EH (cell line): ENCODE data around the gene SPAG9.
"Not testable (repeated sequence)": the region's sequence is repeated elsewhere in the genome, so short reads cannot be mapped to it uniquely, and the experiment has no call there.

Experiments used
- DNase-seq: peaks from one replicate; pipeline ENCODE4 v3.0.0-alpha.2; 2015; ENCODE audit warnings: low read depth

SPAG9 gene

DNA sequence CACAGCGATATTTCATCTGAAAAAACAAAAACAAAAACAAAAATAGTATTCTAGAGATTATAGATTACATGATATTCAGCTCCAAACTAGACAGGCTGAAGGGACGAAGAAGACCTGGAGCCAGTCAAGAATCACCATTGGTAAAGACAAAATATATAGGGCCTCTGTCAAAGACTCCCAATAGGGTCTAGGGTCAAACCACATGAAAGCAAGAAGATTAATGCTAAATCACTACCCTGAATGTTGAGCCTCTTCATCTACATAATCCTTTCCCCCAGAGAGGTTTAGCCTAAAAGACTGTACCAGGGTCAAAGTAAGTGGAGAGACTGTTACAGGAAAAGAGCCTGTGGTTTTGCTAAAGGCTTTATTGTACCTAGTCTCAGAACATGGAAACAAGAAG is 21.9 kb upstream of the SPAG9 start:
- DNase-seq = no peak

GRCh38 chr17:51135956-51136355 is 15.3 kb upstream of the SPAG9 start:
- no peak for DNase-seq

DNA sequence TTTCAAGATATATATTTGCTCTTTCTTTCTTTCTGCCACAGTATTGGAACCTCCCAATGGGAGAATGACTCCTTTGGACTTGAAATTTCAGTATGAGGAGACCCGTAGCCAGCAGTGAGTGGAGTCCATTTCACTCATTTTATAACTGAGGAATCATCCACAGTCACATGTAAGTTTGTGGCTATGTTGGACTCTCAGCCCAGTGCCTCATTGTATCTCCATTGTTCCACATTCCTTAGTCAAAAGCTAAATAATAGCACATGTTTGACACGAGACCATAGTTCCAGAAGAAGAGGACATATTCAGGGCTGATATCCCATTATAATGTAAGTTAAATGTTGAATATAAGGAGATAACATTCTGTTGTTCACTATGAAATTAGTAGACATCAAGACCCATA is 12.7 kb upstream of the SPAG9 start:
- peak; percentile 34 for DNase-seq

DNA sequence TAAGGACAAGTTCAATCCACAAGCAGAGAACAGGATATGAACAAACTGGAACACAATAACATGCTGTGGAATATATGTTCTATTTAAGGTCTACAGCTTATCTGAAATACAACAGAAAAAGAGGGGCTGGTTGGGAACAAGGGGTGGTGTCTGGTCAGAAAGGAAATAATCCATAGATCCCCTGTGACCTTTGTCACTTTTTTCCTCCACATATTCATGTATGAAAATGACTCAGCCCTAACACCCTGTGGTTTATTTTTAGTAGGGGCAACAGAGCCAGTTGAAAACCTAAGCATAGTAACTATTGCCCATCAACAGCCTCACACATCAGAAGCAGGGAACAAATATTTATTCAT is 12.3 kb upstream of the SPAG9 start:
- peak; percentile 36 for DNase-seq

DNA sequence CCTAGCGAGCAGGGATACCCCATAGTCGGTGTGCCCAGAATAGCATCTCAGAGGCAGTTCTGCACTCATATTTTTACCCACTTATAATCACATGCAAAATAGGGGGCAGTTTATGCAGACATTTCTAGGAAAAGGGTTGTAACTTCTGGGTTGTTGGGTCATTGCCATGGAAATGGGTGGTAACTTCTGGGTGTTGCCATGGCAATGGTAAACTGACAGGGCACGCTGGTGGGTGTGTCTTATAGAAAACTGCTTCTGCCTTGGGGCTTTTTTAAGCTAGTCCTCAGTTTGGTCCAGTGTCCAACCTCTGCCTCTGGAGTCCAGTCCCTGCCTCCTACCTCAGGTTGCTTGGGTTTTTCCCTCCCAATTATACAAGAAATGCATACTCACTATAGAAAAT is 7.4 kb upstream of the SPAG9 start:
- peak; percentile 32 for DNase-seq

- no peak for DNase-seq
Observed at GRCh38 chr17:51124640-51125503, 4.2 kb upstream of the SPAG9 start.

DNA sequence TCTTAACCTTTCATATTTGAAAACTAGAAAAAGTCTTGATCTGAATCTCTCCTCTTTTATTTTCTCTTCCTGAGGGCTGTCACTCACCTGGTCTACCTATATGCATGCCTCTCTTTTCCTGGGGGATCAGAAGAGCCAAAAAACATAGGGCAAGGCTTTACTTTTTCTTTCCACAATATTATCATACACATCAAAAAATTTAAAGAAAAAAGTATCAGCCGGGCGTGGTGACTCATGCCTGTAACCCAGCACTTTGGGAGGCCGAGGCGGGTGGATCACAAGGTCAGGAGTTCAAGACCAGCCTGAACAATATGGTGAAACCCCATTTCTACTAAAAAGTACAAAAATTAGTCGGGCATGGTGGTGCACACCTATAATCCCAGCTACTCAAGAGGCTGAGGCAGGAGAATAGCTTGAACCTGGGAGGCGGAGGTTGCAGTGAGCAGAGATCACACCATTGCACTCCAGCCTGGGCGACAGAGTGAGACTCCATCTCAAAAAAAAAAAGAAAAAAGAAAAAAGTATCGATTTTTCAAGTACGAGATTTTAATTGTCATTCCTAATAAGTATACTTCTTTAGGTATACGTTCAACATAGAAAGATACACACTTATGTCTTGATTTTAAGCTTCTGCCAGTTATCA is 1.9 kb upstream of the SPAG9 start:
- not testable (repeated sequence) for DNase-seq

- DNase-seq = peak; percentile 94
Observed at GRCh38 chr17:51121620-51122472, 1.2 kb upstream of the SPAG9 start.

DNA sequence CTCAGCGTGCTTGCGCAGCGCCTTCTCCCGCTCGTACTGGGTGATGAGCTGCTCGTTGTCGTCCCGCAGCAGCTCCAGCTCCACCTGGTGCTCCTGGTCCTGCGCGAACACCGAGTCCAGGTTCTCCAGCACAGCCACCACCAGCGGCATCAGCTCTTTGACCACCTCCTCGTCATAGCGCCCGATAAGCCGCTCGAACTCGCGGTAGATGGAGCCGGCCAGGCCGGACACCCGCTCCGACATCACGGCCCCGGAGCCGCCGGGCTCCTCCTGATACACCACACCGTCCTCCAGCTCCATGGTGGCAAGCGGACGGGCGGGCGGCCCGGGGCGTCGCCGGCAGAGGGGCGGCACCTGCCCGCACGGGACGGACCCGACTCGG is 320 bp downstream of the SPAG9 start:
- DNase-seq = no peak

DNA sequence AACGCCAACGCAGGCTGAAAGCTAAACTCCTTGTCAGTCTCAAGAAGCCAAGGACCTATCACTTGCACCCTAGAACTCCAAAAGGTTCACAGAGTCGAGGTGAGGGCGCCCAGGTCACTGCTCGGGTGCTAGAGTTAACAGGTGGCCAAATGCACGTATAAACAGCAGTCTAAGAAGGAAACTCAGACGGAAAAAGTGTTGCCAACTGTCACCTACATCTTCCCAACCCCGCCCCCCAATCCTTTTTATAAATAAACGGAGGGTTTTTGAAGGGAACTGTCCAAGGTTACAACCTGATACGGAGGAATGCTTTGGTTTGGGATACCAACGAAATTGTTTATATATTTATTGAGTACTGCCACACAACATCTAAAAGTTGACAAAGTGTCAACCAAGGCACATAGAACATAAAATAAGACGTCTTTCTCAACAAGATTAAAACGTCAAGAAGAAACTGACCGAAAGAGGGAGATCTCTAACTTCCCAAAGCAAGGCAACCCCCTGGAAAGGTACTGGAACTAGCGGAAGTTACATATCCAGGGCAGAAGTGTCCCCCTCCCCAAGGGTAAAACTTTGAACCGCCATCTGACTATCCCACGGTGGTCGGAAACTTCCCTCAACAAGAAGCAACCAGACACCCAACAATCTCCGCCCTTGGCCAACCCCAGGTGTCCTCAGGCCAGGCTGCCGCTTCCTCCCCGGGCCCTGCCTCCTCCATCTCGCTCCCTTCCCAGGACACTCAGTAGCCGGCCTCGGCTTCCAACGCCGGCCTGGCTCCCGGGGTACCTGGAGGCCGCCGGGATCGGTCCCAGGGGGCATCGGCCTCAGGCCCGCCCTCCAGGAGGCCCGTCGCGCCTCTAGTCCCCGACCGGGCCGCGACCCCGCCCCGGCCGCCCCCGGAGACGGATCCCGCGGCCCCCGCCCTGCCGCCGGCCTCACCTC is 982 bp downstream of the SPAG9 start:
- DNase-seq = peak; percentile 55

- DNase-seq = no peak
Observed at GRCh38 chr17:51118330-51119195, 2.1 kb downstream of the SPAG9 start.

DNA sequence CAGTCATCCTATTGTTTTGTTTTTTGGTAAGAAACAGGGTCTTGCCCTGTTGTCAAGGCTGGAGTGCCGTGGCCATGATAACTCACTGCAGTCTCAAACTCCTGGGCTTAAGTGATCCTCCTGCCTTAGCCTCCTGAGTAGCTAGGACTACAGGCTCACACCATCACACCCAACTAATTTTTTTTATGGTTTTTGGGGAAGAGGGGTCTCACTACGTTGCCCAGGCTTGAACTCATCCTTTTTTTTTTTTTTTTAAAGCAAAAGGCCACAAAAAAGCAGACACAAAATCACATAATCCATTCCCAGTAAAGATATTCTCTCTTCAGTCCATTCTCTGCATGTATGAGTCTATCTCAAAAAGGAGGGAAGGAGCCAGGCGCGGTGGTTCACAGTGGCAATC is 5.5 kb downstream of the SPAG9 start:
- no peak for DNase-seq

DNA sequence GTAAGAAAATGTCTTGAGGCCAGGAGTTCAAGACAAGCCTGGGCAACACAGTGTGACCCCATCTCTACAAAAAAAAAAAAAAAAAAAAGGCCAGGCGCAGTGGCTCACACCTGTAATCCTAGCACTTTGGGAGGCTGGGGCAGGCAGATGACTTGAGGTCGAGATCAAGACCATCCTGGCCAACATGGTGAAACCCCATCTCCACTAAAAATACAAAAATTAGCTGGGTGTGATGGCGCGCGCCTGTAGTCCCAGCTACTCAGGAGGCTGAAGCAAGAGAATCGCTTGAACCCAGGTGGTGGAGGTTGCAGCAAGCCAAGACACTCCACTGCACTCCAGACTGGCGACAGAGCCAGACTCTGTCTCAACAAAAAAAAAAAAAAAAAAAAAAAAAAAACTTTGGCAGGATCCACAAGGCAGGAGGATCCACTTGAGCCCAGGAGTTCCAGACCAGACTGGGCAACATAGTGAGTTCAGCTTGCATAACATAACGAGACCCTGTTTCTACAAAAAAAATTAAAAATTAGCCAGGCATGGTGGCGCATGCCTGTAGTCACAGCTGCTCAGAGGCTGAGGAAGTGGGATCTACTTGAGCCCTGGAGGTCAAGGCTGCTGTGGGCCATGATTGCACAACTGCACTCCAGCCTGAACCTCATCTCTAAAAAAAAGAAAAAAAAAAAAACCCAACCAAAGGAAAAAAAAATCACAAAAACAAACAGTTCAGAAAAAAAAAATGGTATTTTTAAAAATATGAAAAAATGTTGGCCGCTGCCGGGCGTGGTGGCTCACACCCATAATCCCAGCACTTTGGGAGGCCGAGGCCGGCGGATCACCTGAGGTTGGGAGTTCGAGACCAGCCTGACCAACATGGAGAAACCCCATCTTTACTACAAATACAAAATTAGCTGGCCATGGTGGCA is 8.1 kb downstream of the SPAG9 start:
- peak; percentile 57 for DNase-seq

GRCh38 chr17:51107778-51108177 is 12.9 kb downstream of the SPAG9 start:
- no peak for DNase-seq

- DNase-seq = no peak
Observed at GRCh38 chr17:51103451-51103850, 17.2 kb downstream of the SPAG9 start.

DNA sequence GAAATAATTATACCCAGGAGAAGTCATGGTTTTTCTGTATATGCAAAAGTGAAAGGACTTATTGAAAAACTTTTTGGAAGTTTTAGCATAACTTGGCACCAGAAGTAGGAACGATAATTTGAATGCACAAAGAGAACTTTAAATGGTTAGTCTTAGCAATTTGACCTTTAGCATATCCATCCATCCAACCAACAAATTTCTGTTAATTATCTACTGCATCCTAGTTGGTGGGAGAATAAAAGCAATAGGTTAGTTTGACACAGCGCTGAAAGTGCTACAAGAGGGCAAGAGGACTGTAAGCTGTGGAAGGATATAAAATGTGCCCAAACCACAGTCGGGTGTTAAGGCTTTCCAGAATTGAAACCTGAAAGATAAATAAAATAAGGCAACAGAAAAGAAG is 17.6 kb downstream of the SPAG9 start:
- DNase-seq = no peak

DNA sequence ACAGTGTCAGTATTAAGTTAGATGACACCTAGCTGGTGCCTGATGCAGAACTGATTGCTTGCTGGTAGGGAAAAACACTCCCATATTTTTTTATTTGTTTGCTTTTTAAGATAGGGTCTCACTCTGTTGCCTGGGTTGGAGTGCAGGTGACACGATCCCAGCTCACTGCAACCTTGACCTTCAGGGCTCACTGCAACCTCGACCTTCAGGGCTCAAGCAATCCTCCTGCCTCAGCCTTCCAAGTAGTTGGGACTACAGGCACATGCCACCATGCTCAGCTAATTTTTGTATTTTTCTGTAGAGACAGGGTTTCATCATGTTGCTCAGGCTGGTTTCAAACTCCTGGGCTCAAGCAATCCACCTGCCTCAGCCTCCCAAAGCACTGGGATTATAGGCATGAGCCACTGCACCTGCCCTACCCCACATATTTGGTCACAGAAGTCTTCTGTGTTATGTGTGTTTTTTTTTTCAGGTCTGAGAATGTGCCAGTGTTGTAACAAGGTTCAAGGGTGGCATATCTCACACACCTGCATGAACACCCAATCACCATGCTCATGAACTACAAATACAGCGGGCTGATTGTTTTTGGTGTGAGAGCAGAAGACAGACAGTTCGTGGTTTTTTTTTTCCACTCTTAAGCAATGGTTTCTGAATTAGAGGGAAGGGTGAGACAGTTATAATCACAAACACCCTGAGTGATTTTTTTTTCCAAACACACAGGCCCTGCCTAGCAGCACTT is 22.8 kb downstream of the SPAG9 start:
- DNase-seq = no peak

- no peak for DNase-seq
Observed at GRCh38 chr17:51091635-51092034, 29.0 kb downstream of the SPAG9 start.

DNA sequence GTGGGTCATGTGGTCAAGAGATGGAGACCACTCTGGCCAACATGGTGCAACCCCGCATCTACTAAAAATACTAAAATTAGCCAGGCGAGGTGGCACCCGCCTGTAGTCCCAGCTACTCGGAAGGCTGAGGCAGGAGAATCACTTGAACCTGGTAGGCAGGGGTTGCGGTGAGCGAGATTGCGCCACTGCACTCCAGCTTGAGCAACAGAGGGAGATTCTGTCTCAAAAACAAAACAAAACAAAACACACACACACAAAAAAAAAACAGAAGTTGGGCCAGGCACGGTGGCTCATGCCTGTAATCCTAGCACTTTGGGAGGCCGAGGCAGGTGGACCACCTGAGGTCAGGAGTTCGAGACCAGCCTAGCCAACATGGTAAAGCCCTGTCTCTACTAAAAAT is 31.8 kb downstream of the SPAG9 start:
- not testable (repeated sequence) for DNase-seq
